Naive thymus-derived CD4-positive, alpha-beta T cell (primary cell): ENCODE measurements around the gene SPNS2. TPM values are rescaled to one million over a fixed set of nuclear protein-coding genes. Genes with fewer than 3 reads are reported as not detected.

Experiments used
- ATAC-seq: fragments of 150-1000 bp; cut with Tn5 transposase; 2 replicates; pipeline ENCODE4 v1.10.0; 2021; ENCODE audit warnings: mild to moderate bottlenecking, moderate library complexity
- CTCF ChIA-PET: fragments of 350-600 bp; sonication (Branson Sonifier 250); formaldehyde crosslinking; loops from one replicate; lab custom pipeline; 2021; ENCODE audit warnings: antibody characterized with exemption; lab: Charles Lee
- POLR2A ChIA-PET: fragments of 350-600 bp; sonication (Branson Sonifier 250); formaldehyde crosslinking; loops from one replicate; lab custom pipeline; 2021; ENCODE audit warnings: antibody characterized with exemption, inconsistent platforms; lab: Charles Lee
- DNase-seq, 9 donors: peaks; one replicate each; pipeline versions ENCODE4 v3.0.0 to v3.0.0-alpha.2; 2020 to 2022; ENCODE audit warnings: mixed read lengths in 1 of 9
- H3K27ac ChIP-seq: one replicate; pipeline ENCODE4 v1.7.0; 2013; ENCODE audit warnings: mild to moderate bottlenecking, low read depth, low read length, moderate library complexity
- H3K27me3 ChIP-seq, 2 donors: one replicate each; pipeline ENCODE4 v1.7.0; 2013; ENCODE audit warnings: low read length in 2 of 2, mild to moderate bottlenecking in 2 of 2, moderate library complexity in 2 of 2; ENCODE audit not compliant: control insufficient read depth in 2 of 2, insufficient read depth in 2 of 2
- H3K36me3 ChIP-seq, 3 experiments: 1 replicate in 2 of 3; 2 replicates in 1 of 3; pipeline ENCODE4 v1.7.0; 2013; ENCODE audit warnings: low read length in 3 of 3, mild to moderate bottlenecking in 3 of 3, moderate library complexity in 1 of 3; ENCODE audit not compliant: insufficient read depth in 3 of 3, control insufficient read depth in 2 of 3
- H3K4me1 ChIP-seq, 2 donors: one replicate each; pipeline ENCODE4 v1.7.0; 2013; ENCODE audit warnings: low read length in 2 of 2, mild to moderate bottlenecking in 2 of 2, moderate library complexity in 1 of 2; ENCODE audit not compliant: control insufficient read depth in 2 of 2, insufficient read depth in 2 of 2
- H3K4me3 ChIP-seq: 2 replicates; pipeline ENCODE4 v1.7.0; 2013; ENCODE audit warnings: mild to moderate bottlenecking, low read length
- H3K9me3 ChIP-seq, 3 experiments: 1 replicate in 2 of 3; 2 replicates in 1 of 3; pipeline ENCODE4 v1.7.0; 2013; ENCODE audit warnings: low read length in 3 of 3; ENCODE audit not compliant: control insufficient read depth in 2 of 3
- H3K27ac Mint-ChIP-seq, 9 donors: one replicate each; pipeline ENCODE4 v1.8.0; 2020 to 2022; ENCODE audit warnings: mixed read lengths in 9 of 9, mild to moderate bottlenecking in 8 of 9, moderate library complexity in 5 of 9, inconsistent platforms in 2 of 9
- H3K27me3 Mint-ChIP-seq, 5 donors: one replicate each; pipeline ENCODE4 v1.8.0; 2021 to 2022; ENCODE audit warnings: mixed read lengths in 5 of 5, mild to moderate bottlenecking in 1 of 5
- H3K36me3 Mint-ChIP-seq, 5 donors: one replicate each; pipeline ENCODE4 v1.8.0; 2020 to 2022; ENCODE audit warnings: mixed read lengths in 5 of 5, mild to moderate bottlenecking in 3 of 5, inconsistent platforms in 1 of 5
- H3K4me1 Mint-ChIP-seq, 7 donors: one replicate each; pipeline ENCODE4 v1.8.0; 2020 to 2022; ENCODE audit warnings: mixed read lengths in 7 of 7, mild to moderate bottlenecking in 3 of 7, inconsistent platforms in 1 of 7
- H3K4me3 Mint-ChIP-seq, 10 donors: one replicate each; pipeline ENCODE4 v1.8.0; 2020 to 2022; ENCODE audit warnings: mild to moderate bottlenecking in 10 of 10, mixed read lengths in 10 of 10, moderate library complexity in 6 of 10, inconsistent platforms in 2 of 10
- H3K9me3 Mint-ChIP-seq, 11 donors: one replicate each; pipeline ENCODE4 v1.8.0; 2020 to 2022; ENCODE audit warnings: mixed read lengths in 11 of 11, mild to moderate bottlenecking in 4 of 11, inconsistent platforms in 1 of 11, moderate library complexity in 1 of 11
- intact Hi-C, 2 donors: fragments of 100-400 bp; cut with micrococcal nuclease; formaldehyde crosslinking; loops; one replicate each; pipeline ENCODE4 v1.15.1; 2023
- polyA plus RNA-seq, 2 donors: library from polyadenylated mRNA; unstranded; fragments of 300-500 nt; fragmentation: Illumina TruSeq; gene quantifications; one replicate each; pipeline ENCODE4 v1.2.3, GENCODE V29; 2021
- total RNA-seq, 6 experiments: library from RNA in 5 of 6; stranded (reverse) in 5 of 6; gene quantifications; 1 replicate in 5 of 6; 2 replicates in 1 of 6; pipeline ENCODE4 v1.2.3 and lab custom pipeline; 2021 to 2026

Gene SPNS2
- total and polyA plus RNA-seq, 7 experiments from 2014 or later = 0.19 to 0.56 (median 0.50) TPM; not detected in 3

DNA sequence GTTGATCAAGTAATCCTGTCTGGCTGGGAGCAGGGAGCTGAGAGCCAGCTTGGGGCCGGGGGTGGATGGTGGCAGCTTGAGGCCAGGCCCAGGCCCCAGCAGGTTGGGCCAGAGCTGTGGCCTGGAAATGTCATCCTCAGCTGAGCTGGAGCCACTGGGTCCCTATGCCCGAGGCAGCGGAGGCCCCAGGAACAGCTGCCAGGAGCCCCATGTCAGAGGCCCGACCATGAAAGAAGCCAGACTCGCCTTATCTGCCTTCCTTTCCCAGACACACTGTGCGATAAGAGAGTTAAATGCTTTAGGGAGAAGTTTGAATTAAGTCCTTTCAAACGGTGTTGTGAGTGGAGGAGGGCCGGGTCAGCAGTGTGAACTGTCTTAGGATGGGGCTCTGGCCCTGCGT lies 89.1 kb downstream of the SPNS2 start:
- peaks cover 2 to 11% (median 5%) of the 10 kb centered on the region in 7 donors for H3K4me1 Mint-ChIP-seq
- CTCF ChIA-PET = no interaction called here
- H3K27ac ChIP-seq = no peak overlapping the region
- H3K9me3 ChIP-seq = no peaks in the 10 kb centered on the region
- no peaks in the 10 kb centered on the region for H3K36me3 Mint-ChIP-seq
- POLR2A ChIA-PET = no interaction called here
- intact Hi-C loops = no loop called here
- H3K4me1 ChIP-seq = no peaks in the 10 kb centered on the region
- H3K36me3 ChIP-seq = no peaks in the 10 kb centered on the region
- no peak overlapping the region for H3K4me3 Mint-ChIP-seq
- no peak overlapping the region for H3K4me3 ChIP-seq
- peaks cover 0 to 1% (median 0%) of the 10 kb centered on the region in 11 donors for H3K9me3 Mint-ChIP-seq
- H3K27ac Mint-ChIP-seq = no peak overlapping the region
- DNase-seq = no peak
- peaks cover 0 to 5% of the 10 kb centered on the region in 2 donors for H3K27me3 ChIP-seq
- no peak for ATAC-seq
- peaks cover 17 to 35% (median 31%) of the 10 kb centered on the region in 5 donors for H3K27me3 Mint-ChIP-seq

DNA sequence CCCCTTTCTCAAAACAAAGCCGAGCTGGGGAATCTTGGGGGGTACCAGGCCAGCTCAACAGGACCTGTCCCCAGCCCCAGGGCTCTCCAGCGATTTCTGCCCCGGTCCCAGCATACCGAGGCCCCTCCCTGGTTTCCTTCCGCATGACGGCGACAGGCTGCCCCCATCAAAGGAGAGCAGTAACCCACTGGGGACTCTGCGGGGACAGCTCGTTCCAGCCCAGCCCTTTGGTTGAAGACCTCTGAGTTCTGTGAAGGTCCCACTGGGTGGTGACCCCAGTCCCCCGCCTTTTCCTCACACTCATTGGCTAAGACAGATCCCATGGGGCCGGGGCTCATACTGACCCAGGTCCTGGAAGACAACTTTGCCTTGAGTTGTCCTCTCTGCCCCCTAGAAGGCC lies 89.7 kb downstream of the SPNS2 start:
- peaks cover 0 to 5% of the 10 kb centered on the region in 2 donors for H3K27me3 ChIP-seq
- no peak overlapping the region for H3K27ac ChIP-seq
- no peaks in the 10 kb centered on the region for H3K4me1 ChIP-seq
- ATAC-seq (no peak), DNase-seq (no peak)
- no peak overlapping the region for H3K4me3 Mint-ChIP-seq
- peaks cover 11 to 31% (median 25%) of the 10 kb centered on the region in 5 donors for H3K27me3 Mint-ChIP-seq
- no peaks in the 10 kb centered on the region for H3K36me3 ChIP-seq
- H3K4me1 Mint-ChIP-seq = peaks cover 2 to 11% (median 5%) of the 10 kb centered on the region in 7 donors
- no peaks in the 10 kb centered on the region for H3K36me3 Mint-ChIP-seq
- intact Hi-C loops = no loop called here
- CTCF ChIA-PET = no interaction called here
- peaks cover 0 to 1% (median 0%) of the 10 kb centered on the region in 11 donors for H3K9me3 Mint-ChIP-seq
- POLR2A ChIA-PET = no interaction called here
- no peak overlapping the region for H3K27ac Mint-ChIP-seq
- no peaks in the 10 kb centered on the region for H3K9me3 ChIP-seq
- H3K4me3 ChIP-seq = no peak overlapping the region

Other genes with a start within 250 kb of the SPNS2 start
- gene ANKFY1, start 234.9 kb upstream of the SPNS2 start, total RNA-seq = 10 to 100 TPM; 52.4 to 84.5 (median 69.7) TPM
- 10 to 100 TPM; 11.7 to 19.7 TPM for gene ANKFY1, start 234.9 kb upstream of the SPNS2 start, polyA plus RNA-seq
- 10 to 100 TPM; 50.1 to 63.7 (median 56.6) TPM for gene UBE2G1, start 132.2 kb upstream of the SPNS2 start, total RNA-seq
- 10 to 100 TPM; 55.1 to 68.9 TPM for gene UBE2G1, start 132.2 kb upstream of the SPNS2 start, polyA plus RNA-seq
- gene SPNS3, start 64.9 kb upstream of the SPNS2 start, total RNA-seq = 1 to 10 TPM; 1.7 to 6.7 (median 4.2) TPM
- 1 to 10 TPM; 5.1 to 7.3 TPM for gene SPNS3, start 64.9 kb upstream of the SPNS2 start, polyA plus RNA-seq
- 10 to 100 TPM; 59.8 to 81.8 (median 77.9) TPM for gene MYBBP1A, start 56.5 kb downstream of the SPNS2 start, total RNA-seq
- 10 to 100 TPM; 21.0 to 42.8 TPM for gene MYBBP1A, start 56.5 kb downstream of the SPNS2 start, polyA plus RNA-seq
- gene GGT6, start 61.7 kb downstream of the SPNS2 start, total RNA-seq = not detected
- gene GGT6, start 61.7 kb downstream of the SPNS2 start, polyA plus RNA-seq = not detected
- not detected for gene SMTNL2, start 85.6 kb downstream of the SPNS2 start, total RNA-seq
- gene SMTNL2, start 85.6 kb downstream of the SPNS2 start, polyA plus RNA-seq = not detected
- under 1 TPM in 3 of 5 experiments, not detected in 2; 0.44 to 0.60 (median 0.50) TPM for gene ALOX15, start 142.8 kb downstream of the SPNS2 start, total RNA-seq
- not detected for gene ALOX15, start 142.8 kb downstream of the SPNS2 start, polyA plus RNA-seq
- 10 to 100 TPM; 41.4 to 80.4 (median 70.0) TPM for gene PELP1, start 205.3 kb downstream of the SPNS2 start, total RNA-seq
- gene PELP1, start 205.3 kb downstream of the SPNS2 start, polyA plus RNA-seq = 10 to 100 TPM; 11.6 to 13.2 TPM
- gene ARRB2, start 211.8 kb downstream of the SPNS2 start, total RNA-seq = 100 to 1,000 TPM; 270 to 601 (median 377) TPM
- gene ARRB2, start 211.8 kb downstream of the SPNS2 start, polyA plus RNA-seq = 10 to 100 TPM; 34.8 to 35.0 TPM
- 10 to 100 TPM; 10.4 to 32.0 (median 25.5) TPM for gene MED11, start 232.5 kb downstream of the SPNS2 start, total RNA-seq
- gene MED11, start 232.5 kb downstream of the SPNS2 start, polyA plus RNA-seq = 10 to 100 TPM; 43.2 to 73.9 TPM
- gene ZMYND15, start 241.0 kb downstream of the SPNS2 start, total RNA-seq = 1 to 10 TPM in 2 of 5 experiments, under 1 TPM in 2, not detected in 1; 0.22 to 5.2 (median 1.4) TPM
- not detected for gene ZMYND15, start 241.0 kb downstream of the SPNS2 start, polyA plus RNA-seq
- gene CXCL16, start 241.0 kb downstream of the SPNS2 start, total RNA-seq = 10 to 100 TPM in 2 of 5 experiments, 1 to 10 TPM in 3; 2.6 to 68.0 (median 3.4) TPM
- gene CXCL16, start 241.0 kb downstream of the SPNS2 start, polyA plus RNA-seq = 1 to 10 TPM; 1.2 to 4.4 TPM